GM19328 (cell line): ENCODE results near the gene UAP1L1.

Experiments used
- ATAC-seq: cut with Tn5 transposase; IDR thresholded peaks from one replicate; pipeline ENCODE4 v1.9.1; 2021; ENCODE audit warnings: mild to moderate bottlenecking, moderate library complexity; ENCODE audit not compliant: unreplicated experiment

The UAP1L1 gene

GRCh38 chr9:137089232-137089947, 12.1 kb downstream of the UAP1L1 start:
- ATAC-seq, result no peak

DNA sequence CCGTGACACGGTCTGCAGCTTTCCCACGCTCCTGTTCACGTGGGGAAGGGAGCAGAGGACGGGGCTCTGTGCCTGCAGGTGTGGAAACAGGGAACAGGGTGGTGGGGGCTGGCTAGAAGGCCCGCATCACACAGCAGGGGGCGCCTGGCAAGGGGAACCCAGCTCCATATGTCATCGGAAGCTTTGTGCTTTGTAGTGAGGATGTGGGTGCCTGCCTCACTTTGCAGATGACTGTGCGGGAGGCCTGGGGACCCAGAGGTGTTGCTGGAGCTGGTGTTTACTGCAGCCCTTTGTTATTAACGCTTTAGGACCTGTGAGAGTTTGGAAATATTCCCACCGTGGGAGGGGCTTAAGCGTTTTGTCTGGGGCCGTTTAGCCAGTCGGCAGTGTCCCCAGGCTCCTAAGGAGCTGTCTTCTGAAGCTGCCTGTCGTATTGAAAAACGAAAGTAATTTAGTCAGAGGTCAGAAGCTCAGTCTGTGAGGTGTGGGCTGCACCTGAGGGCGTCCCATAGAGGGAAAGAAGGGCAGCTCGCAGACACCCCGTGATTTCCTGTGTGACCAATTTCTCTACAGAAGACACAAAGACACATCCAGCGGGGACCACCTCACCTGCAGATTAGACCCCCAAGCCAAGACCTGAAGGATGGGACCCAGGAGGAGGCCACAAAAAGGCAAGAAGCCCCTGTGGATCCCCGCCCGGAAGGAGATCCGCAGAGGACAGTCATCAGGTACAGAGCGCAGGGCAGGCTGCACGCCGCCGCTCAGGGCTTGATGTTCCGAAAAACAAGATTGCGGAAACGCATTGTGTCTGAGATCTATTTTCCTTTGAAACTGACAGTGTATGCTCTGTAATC, 18.6 kb downstream of the UAP1L1 start:
- peak; percentile 80 for ATAC-seq

DNA sequence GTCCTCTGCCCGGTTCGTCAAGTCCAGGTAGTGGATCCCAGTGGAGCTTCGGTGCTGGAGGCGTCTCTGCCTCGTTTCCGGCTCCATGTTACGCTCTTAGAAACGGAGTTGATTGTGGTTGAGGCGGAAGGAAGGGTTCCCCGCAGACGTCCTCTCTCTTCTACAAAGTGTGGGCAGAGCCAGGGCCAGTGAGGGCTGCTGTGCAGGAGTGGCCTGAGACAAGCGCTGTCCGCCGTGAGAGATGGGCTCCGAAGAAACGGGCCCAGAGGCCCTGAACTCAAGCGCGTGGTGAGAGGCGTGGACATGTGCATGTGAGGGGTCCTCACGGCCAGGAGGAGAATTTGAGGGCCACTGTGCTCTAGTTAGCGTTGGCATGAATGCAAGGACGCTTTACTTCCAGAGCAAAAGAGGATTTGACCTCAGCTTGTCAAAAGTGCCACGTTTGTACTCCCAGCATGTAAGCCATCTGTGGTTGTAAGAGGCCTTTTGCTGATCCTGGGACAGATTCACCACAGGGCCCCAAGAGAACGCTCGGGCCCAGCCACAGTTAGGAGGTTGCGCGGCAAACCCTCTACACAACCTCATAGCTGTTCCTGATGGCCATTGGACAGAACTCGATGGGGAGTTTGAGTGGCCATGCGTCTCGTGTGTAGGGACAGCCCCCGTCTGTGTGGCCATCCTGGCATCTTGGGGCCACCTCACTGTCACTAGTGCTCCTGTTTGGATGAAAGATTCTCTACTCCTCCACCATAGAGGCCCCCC, 19.6 kb downstream of the UAP1L1 start:
- no peak for ATAC-seq

DNA sequence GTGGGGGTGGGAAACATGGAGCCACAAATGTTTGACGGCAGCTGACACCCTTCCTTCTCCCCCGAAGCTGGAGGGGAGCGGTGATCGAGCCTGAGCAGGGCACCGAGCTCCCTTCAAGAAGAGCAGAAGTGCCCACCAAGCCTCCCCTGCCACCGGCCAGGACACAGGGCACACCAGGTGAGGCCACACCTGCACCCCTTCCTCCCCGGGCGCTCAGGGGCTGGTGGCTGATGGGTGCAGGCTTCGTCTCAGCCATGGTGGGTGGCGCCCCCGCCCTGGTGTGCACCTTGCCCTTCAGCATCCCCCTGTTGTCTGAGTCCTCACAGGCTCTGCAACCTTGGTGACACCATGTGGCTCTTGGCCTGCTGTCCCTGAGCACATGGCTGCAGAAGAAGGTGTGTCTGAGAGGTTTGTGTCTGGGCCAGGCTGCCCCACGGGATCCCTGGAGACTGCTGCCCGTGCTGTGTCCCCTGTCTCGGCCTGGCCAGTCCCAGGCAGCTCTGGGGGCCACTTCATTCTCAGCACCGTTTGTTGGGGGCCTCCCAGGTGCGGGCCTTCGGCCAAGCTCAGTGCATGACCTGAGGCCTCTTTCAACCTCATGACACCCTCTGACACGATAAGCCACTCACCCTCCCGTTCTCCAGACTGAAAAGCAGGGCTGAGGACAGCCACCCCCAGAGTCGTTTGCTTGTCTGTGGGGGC, 20.6 kb downstream of the UAP1L1 start:
- no peak for ATAC-seq

GRCh38 chr9:137099231-137099630, 21.9 kb downstream of the UAP1L1 start:
- no peak for ATAC-seq

GRCh38 chr9:137103206-137103999, 26.1 kb downstream of the UAP1L1 start:
- ATAC-seq, result no peak

DNA sequence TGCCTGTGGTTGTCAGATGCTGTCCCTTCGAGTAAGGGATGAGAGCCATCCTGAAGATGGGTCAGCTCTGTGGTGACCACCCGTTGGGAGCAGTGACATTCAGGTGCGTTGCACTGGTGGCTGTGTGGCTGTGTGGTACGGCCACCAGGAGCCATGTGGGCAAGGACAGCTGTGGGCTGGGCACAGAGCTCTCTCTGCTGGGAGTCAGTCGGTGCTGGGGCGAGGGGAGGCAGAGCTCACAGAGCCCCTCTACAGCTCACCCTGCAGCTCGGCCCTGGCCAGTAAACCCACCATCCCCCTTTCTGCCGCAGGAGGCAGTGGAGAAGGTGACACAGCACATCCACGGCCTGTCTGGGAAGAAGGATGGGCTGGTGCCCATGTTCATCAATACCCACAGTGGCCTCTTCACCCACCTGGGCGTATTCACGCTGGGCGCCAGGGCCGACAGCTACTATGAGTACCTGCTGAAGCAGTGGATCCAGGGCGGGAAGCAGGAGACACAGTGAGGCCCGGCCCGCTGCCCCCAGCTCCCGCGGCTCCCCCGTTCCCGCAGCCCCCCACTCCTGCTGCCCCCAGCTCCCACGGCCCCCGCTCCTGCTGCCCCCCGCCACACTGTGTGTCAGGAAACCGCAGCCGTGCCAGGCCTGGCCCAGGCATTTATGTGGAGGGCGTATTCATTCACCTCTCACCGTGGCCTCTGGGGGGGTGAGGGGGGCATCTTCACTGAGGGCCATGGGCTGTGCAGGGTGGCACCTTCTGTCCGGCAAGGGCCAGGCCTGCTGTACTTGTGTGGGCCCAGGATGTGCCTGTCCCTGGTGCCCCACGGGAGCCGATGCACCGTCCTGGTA, 28.7 kb downstream of the UAP1L1 start:
- ATAC-seq, result no peak

- ATAC-seq, result no peak
These were observed 29.4 kb downstream of the UAP1L1 start for GRCh38 chr9:137106662-137107250.

DNA sequence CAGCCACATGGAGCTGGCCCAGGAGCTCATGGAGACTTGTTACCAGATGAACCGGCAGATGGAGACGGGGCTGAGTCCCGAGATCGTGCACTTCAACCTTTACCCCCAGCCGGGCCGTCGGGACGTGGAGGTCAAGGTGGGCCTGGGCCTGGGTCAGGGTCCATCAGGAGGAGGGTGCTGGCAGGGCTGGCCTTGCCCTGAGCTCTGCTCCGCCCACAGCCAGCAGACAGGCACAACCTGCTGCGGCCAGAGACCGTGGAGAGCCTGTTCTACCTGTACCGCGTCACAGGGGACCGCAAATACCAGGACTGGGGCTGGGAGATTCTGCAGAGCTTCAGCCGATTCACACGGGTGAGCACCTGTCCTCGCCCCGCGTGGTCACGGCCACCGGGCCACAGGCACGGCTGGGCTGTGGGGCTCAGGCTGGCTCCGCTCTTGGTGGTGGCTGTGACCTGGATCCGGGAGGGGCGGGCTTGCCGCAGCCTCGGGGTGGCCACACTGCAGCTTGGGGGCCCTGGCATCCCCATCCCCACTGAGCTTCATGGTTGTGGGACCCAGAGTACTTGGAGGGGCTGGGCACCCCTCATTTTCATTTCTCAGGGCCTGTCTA, 30.1 kb downstream of the UAP1L1 start:
- ATAC-seq, result no peak

GRCh38 chr9:137107982-137108381, 30.7 kb downstream of the UAP1L1 start:
- no peak for ATAC-seq

- no peak for ATAC-seq
These were observed 31.4 kb downstream of the UAP1L1 start for GRCh38 chr9:137108608-137109249.

DNA sequence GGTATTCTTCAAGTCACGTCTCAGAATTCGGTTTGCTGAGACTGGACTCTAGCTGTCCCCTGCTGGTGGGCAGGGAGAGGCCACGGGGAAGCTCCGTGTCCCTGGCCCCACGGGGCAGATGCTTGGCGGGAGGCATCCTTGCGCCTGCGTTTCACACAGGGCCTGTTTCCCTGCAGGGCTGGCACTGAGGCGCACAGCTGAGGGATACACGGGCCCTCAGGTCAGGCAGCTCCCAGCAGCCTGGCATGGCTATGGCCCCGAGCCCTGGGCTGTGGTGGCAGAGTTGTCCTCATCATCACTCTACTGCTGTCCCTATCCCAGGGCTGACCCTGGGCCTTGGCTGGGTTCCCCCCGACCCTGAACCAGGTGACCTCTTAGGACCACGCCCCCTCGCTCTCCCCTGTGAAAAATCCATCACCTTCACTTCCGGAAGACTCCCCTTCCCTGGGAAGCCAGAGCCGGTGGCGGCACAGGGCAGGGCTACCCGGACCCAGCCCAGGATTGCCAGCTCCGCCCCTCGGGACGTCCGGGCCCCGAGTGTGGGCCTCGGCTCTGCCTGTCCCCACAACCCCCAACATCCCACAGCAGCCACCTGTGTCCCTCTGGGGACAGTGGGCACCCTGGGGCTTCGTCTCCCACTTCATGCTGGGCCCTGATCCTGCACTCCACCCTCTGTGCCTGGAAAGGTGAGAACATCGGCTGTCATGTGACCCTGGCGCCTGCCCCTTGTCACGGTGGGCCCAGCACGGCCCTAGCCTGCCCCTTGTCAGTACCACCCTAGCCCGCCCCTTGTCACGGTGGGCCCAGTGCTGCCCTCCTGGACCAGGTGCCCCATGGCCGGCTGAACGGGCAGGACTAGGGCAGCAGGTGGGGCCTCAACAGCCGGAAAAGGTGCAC, 32.2 kb downstream of the UAP1L1 start:
- no peak for ATAC-seq

GRCh38 chr9:137110147-137110910, 33.0 kb downstream of the UAP1L1 start:
- no peak for ATAC-seq

DNA sequence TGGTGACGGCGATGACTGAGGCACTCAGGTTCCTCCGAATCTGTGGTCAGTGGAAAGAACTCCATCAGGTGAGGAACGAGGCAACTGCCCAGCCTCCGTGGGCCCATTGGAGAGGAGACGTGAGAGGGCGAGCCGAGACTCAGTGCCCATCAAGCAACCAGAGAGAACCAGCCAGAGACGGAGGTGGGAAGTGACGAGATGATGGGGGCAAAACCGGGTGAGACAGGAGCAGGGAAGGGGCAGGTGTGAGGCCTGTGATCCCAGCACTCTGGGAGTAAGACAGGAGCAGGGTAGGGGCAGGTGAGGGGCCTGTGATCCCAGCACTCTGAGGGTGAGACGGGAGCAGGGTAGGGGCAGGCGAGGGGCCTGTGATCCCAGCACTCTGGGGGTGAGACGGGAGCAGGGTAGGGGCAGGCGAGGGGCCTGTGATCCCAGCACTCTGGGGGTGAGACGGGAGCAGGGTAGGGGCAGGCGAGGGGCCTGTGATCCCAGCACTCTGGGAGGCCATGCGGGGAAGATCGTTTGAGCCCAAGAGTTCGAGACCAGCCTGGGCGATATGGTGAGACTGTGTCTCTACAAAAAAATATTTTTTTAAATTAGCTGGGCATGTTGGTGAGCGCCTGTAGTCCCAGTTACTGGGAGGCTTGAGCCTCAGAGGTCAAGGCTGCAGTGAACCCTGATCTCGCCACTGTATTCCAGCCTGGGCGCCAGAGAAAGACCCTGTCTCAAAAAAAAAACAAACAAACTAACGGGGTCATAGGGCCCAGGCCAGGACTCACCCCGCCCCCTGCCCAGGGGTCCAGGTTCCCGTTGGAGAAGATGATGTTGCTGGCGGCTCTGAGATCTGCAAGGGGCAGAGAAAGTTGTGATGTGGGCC, 33.8 kb downstream of the UAP1L1 start:
- ATAC-seq, result no peak
